ENCODE data around the gene ADAMTS2.

DNA sequence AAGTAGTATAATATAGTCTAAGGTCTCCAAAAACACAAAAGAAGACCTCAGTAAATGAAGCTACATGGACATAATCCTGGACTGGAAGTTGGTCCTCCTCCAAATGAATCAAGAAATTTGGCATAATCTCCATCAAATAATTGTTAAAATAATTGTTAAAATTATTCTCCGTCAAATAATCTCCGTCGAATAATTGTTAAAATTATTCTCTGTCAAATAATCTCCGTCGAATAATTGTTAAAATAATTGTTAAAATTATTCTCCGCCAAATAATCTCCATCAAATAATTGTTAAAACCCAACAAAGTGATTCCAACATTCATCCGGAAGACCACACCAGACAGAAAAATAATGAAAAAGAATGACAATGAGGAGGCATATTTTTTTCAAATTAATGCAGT is 130.6 kb downstream of the ADAMTS2 start:
- TF ChIP-seq EZH2 (IDR thresholded peaks at IDR 0.05; ENCODE audit: borderline replicate concordance, low read depth, low read length, severe bottlenecking) (no peak), CTCF (IDR thresholded peaks at IDR 0.05; ENCODE audit: extremely low read depth in 1 of 2, insufficient read depth in 1 of 2, low read depth in 1 of 2, low read length in 2 of 2) (no peak), POLR2A (IDR thresholded peaks at IDR 0.05; ENCODE audit: low read depth, low read length) (no peak), MYC (IDR thresholded peaks at IDR 0.05; ENCODE audit: low read depth, low read length) (no peak), JUN (IDR thresholded peaks at IDR 0.05; ENCODE audit: borderline replicate concordance, insufficient read depth, insufficient read length, low read depth) (no peak), POLR2AphosphoS5 (IDR thresholded peaks at IDR 0.05; ENCODE audit: insufficient read depth, low read depth, low read length) (no peak), MAX (IDR thresholded peaks at IDR 0.05; ENCODE audit: insufficient read depth, insufficient read length) (no peak)
